ENCODE measurements around the gene HMGCS2. TPM values are rescaled to one million over a fixed set of nuclear protein-coding genes. Genes with fewer than 3 reads are reported as not detected.

Gene HMGCS2
- total RNA-seq, result not detected in 2 replicates

GRCh38 chr1:119768778-119769177 lies at the start of gene HMGCS2:
Gene HMGCS2, minus strand, starts transcription at chr1:119768905. Its CDS starts 61 bp downstream, at chr1:119768844.

DNA sequence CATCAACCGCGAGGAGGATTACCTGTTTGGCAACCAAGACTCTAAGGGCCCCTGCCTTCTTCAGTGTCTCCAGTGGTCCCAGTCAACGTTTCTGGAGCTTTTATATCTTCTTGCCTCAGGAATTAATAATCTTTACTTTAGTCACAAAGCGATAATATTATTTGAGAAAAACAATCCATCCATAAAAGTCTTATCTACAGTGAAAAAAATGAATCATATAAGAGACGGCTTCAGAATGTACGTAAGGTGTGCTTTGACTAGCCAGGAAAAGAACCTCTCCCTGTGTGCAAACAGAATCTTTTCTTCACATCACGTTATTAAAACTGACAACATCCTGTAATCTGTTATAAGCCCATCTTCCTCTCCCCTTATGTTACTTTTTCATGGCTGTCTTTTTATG lies 42.7 kb upstream of the HMGCS2 start, which contains the start of gene REG4:
TSS of gene REG4 (minus strand) at position 74 of the 400 bp plus-strand sequence. CDS start 2,691 bp downstream, outside the sequence.

GRCh38 chr1:119711804-119712341 lies 56.8 kb downstream of the HMGCS2 start, which contains the start of gene PHGDH:
Gene PHGDH, plus strand, starts transcription at chr1:119711934. Its CDS starts 89 bp downstream, at chr1:119712023.

Other genes with a start within 250 kb of the HMGCS2 start
- gene ZNF697, start 120.6 kb downstream of the HMGCS2 start, total RNA-seq, result 12.9 and 19.4 TPM in 2 replicates
- 64.7 and 72.8 TPM in 2 replicates for gene PHGDH, start 57.0 kb downstream of the HMGCS2 start, total RNA-seq
- gene REG4, start 42.6 kb upstream of the HMGCS2 start, total RNA-seq, result not detected in 2 replicates
- gene ADAM30, start 127.6 kb upstream of the HMGCS2 start, total RNA-seq, result not detected in 2 replicates